Panc1 (cell line): Measurements from ENCODE around the gene TMEM25. TPM values are rescaled to one million over a fixed set of nuclear protein-coding genes. Genes with fewer than 3 reads are reported as not detected.
"Not testable (repeated sequence)": the region's sequence is repeated elsewhere in the genome, so short reads cannot be mapped to it uniquely, and the experiment has no call there.

Experiments used
- ATAC-seq: fragments of 200-7000 bp; cut with Tn5 transposase; 2 replicates; pipeline ENCODE4 v1.9.1; 2020; ENCODE audit warnings: mild to moderate bottlenecking, moderate library complexity
- Bru-seq: library from RNA; stranded (reverse); fragments of 400-500 nt; gene quantifications from one replicate; lab custom pipeline; 2021; lab: Mats Ljungman, UMichigan
- BruChase-seq, 2 experiments: library from RNA; stranded (reverse); fragments of 400-500 nt; gene quantifications; one replicate each; lab custom pipeline; 2021; lab: Mats Ljungman, UMichigan
- BruUV-seq: library from RNA; stranded (reverse); fragments of 400-500 nt; replicated peaks from 2 replicates; lab custom pipeline; 2021; lab: Mats Ljungman, UMichigan
- CTCF ChIA-PET: fragments of 300-600 bp; sonication (Branson Sonifier 250); formaldehyde crosslinking; loops from one replicate; lab custom pipeline; 2022; ENCODE audit warnings: antibody characterized with exemption; lab: Charles Lee
- POLR2A ChIA-PET: fragments of 300-600 bp; sonication (Branson Sonifier 250); formaldehyde crosslinking; loops from one replicate; lab custom pipeline; 2022; ENCODE audit warnings: antibody characterized with exemption; lab: Charles Lee
- DNase-seq: peaks from one replicate; pipeline ENCODE4 v3.0.0-alpha.2; 2010; ENCODE audit warnings: low read depth, low spot score
- H3K27ac ChIP-seq: 2 replicates; pipeline ENCODE4 v1.5.1; 2011; ENCODE audit warnings: mild to moderate bottlenecking, low read length, inconsistent platforms
- H3K27me3 ChIP-seq: fragments of 200-500 bp; sonication (Bioruptor generic); 2 replicates; pipeline ENCODE4 v1.6.0; 2014; ENCODE audit warnings: low read length, inconsistent platforms; ENCODE audit not compliant: control insufficient read depth, insufficient read depth
- H3K36me3 ChIP-seq: fragments of 200-500 bp; sonication (Bioruptor generic); 2 replicates; pipeline ENCODE4 v1.5.1; 2014; ENCODE audit warnings: inconsistent platforms, mild to moderate bottlenecking, low read length, moderate library complexity; ENCODE audit not compliant: control insufficient read depth, insufficient read depth
- H3K4me1 ChIP-seq: 2 replicates; pipeline ENCODE4 v1.5.1; 2011; ENCODE audit warnings: inconsistent platforms, mild to moderate bottlenecking, low read length, moderate library complexity; ENCODE audit not compliant: control insufficient read depth, insufficient read depth
- H3K4me3 ChIP-seq, 2 experiments: 2 replicates each; pipeline ENCODE4 v1.5.1; 2011 to 2012; ENCODE audit warnings: low read depth in 2 of 2, low read length in 2 of 2, mild to moderate bottlenecking in 2 of 2, inconsistent platforms in 1 of 2, moderate library complexity in 1 of 2
- H3K9me3 ChIP-seq: fragments of 200-500 bp; sonication (Bioruptor generic); 2 replicates; pipeline ENCODE4 v1.5.1; 2014; ENCODE audit warnings: low read depth, mild to moderate bottlenecking, inconsistent platforms, low read length, moderate library complexity; ENCODE audit not compliant: control insufficient read depth, insufficient read depth
- CTCF ChIP-seq: fragments of 450-650 bp; IDR thresholded peaks from 2 replicates; pipeline ENCODE4 v1.5.1; 2017; ENCODE audit warnings: mild to moderate bottlenecking
- POLR2AphosphoS5 ChIP-seq: IDR thresholded peaks from 2 replicates; pipeline ENCODE4 v1.6.1; 2012; ENCODE audit warnings: mild to moderate bottlenecking, low read depth, low read length, moderate library complexity
- REST ChIP-seq, 2 experiments: IDR thresholded peaks; 2 replicates each; pipeline ENCODE4 v1.6.1; 2011 to 2012; ENCODE audit warnings: low read depth in 2 of 2, control low read depth in 1 of 2, low read length in 1 of 2, mild to moderate bottlenecking in 1 of 2, moderate library complexity in 1 of 2; ENCODE audit not compliant: insufficient read depth in 1 of 2
- SIN3A ChIP-seq: IDR thresholded peaks from 2 replicates; pipeline ENCODE4 v1.6.1; 2012; ENCODE audit warnings: low read depth, mild to moderate bottlenecking, low read length, moderate library complexity, borderline replicate concordance; ENCODE audit not compliant: insufficient read depth
- TCF7L2 ChIP-seq: IDR thresholded peaks from 2 replicates; pipeline ENCODE4 v1.6.1; 2011; ENCODE audit warnings: mild to moderate bottlenecking, low read depth, low read length, inconsistent platforms
- in situ Hi-C: cut with HindIII; loops from 2 replicates; pipeline ENCODE4 v1.10.0; 2016; ENCODE audit warnings: low sequenced_read_pairs, low pct_unique_long_range_greater_than_20kb
- intact Hi-C: fragments of 100-400 bp; cut with micrococcal nuclease; formaldehyde crosslinking; loops from one replicate; pipeline ENCODE4 v1.10.0; 2022; ENCODE audit not compliant: unreplicated experiment
- long read RNA-seq: library from polyadenylated mRNA; unstranded; transcript quantifications from one replicate; pipeline ENCODE4 v2.0.0, GENCODE V29; 2021; ENCODE audit not compliant: unreplicated experiment
- polyA plus RNA-seq: library from polyadenylated mRNA; unstranded; fragments of >200 nt; gene quantifications from one replicate; pipeline ENCODE4 v1.2.1, GENCODE V29; 2012; ENCODE audit warnings: missing spikeins; ENCODE audit not compliant: insufficient read length
- total RNA-seq: library from RNA; stranded (reverse); gene quantifications from one replicate; pipeline ENCODE4 v1.2.1, GENCODE V29; 2021; ENCODE audit not compliant: unreplicated experiment

The TMEM25 gene
- total RNA-seq (6.7 TPM), Bru-seq, nascent RNA (percentile 36 among the genes with signal in this experiment), BruChase-seq, experiment 1, labeled RNA remaining after a 2-hour chase (percentile 39 among the genes with signal in this experiment), BruChase-seq, experiment 2, labeled RNA remaining after a 6-hour chase (percentile 43 among the genes with signal in this experiment)
- 12.4 TPM for polyA plus RNA-seq
- long read RNA-seq, partial matches to known transcripts: 2 of 9 reads
- long read RNA-seq, other reads (novel, unspliced or antisense): 5 of 9 reads

- Histone ChIP-seq H3K9me3 (no peaks in the 10 kb centered on the region), H3K27ac (peak within 1 kb of the TSS; percentile 64), H3K4me1 (peaks cover 21% of the 10 kb centered on the region), H3K27me3 (no peaks in the 10 kb centered on the region), H3K4me3 (peak within 1 kb of the TSS; percentile 62 to 67), H3K36me3 (no peaks in the 10 kb centered on the region)
- POLR2A ChIA-PET: no interaction called here
- in situ Hi-C loops: no loop called here
- intact Hi-C loops: loop anchor here (5.0 kb wide), 1 partner anchor 36 kb away; the partner anchor contains the start of gene IFT46
- TF ChIP-seq REST (IDR thresholded peaks at IDR 0.05; ENCODE audit: insufficient read depth in 1 of 2, low read depth in 2 of 2, low read length in 1 of 2) (no peak), SIN3A (0 out of 2 replicates have a peak, but pooled peaks have one; percentile 23)
- no TSS peak for BruUV-seq
- ATAC-seq (peak; percentile 76), DNase-seq (no peak)
- CTCF ChIA-PET: interaction anchor here (1.0 kb wide), 1 partner anchor 34 kb away, joined by 4 read pairs; no protein-coding TSS in a partner anchor
These were observed at the start of gene TMEM25 for GRCh38 chr11:118530683-118531596. Gene TMEM25 (plus strand): TSS chr11:118531192. CDS start chr11:118531802, 610 bp downstream.

GRCh38 chr11:118481238-118481637 is 49.8 kb upstream of the TMEM25 start:
- BruUV-seq, CTCF ChIA-PET, POLR2A ChIA-PET, in situ Hi-C loops, H3K27me3 ChIP-seq, H3K4me1 ChIP-seq, ATAC-seq, DNase-seq, H3K9me3 ChIP-seq, H3K27ac ChIP-seq, H3K4me3 ChIP-seq: not testable (repeated sequence)
- peaks cover 72% of the 10 kb centered on the region for H3K36me3 ChIP-seq
- intact Hi-C loops: loop anchor here (2.0 to 10.0 kb wide), 2 partner anchors 38 to 286 kb away; no protein-coding TSS in a partner anchor

GRCh38 chr11:118484405-118484804 is 46.6 kb upstream of the TMEM25 start:
- H3K36me3 ChIP-seq: peaks cover 63% of the 10 kb centered on the region
- TF ChIP-seq TCF7L2: no peak
- TF ChIP-seq REST (IDR thresholded peaks at IDR 0.05; ENCODE audit: insufficient read depth in 1 of 2, low read depth in 2 of 2, low read length in 1 of 2): no peak
- TF ChIP-seq CTCF: no peak
- TF ChIP-seq SIN3A: no peak
- no peak for TF ChIP-seq POLR2AphosphoS5
- CTCF ChIA-PET: no interaction called here
- no peak for ATAC-seq
- intact Hi-C loops: loop anchor here (10.0 kb wide), 1 partner anchor 290 kb away; no protein-coding TSS in a partner anchor
- no peak overlapping the region for H3K27ac ChIP-seq
- H3K4me3 ChIP-seq: no peak overlapping the region
- H3K9me3 ChIP-seq: no peaks in the 10 kb centered on the region
- in situ Hi-C loops: no loop called here
- no TSS peak for BruUV-seq
- no peak for DNase-seq
- POLR2A ChIA-PET: no interaction called here
- no peaks in the 10 kb centered on the region for H3K27me3 ChIP-seq
- H3K4me1 ChIP-seq: no peaks in the 10 kb centered on the region
